ENCODE measurements around the gene TARS1.

Gene TARS1
- 82.2 reads per million, percentile 79 among the genes with 10 or more reads in this experiment for total RNA-seq

DNA sequence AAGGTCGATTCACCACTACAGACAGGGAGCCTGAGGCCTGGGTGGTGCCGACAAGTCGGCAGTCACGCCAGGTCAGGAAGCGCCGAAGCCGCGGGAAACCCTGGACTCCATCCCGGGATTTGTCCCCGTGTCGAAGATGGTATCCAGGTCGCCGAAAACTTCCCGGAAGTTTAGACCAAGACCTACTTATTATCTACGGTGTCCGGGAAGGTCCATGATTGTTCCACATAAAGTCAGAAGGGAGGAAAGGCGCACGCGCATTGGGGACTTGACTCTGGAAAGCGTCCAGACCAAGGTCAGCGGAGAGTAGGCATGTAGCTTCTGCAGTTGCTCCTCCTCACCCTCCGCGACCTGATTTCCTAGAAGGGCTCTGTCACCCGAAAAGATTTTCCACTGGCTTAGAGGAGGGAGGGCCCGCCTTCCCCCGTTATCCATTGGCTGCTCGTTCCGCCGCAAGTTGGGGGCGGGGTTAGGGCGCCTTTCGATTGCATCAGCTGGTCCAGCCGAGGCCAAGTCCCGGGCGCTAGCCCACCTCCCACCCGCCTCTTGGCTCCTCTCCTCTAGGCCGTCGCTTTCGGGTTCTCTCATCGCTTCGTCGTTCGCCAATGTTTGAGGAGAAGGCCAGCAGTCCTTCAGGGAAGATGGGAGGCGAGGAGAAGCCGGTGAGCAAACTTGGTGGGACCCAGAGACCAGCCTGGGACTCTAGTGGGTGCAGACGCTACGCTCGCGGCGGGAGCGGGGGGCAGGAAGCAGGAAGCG, at the start of gene TARS1:
TARS1 (plus strand) TSS at position 484 of the 759 bp plus-strand sequence; CDS start at position 606, 122 bp downstream.
- peak; percentile 89 for DNase-seq

DNA sequence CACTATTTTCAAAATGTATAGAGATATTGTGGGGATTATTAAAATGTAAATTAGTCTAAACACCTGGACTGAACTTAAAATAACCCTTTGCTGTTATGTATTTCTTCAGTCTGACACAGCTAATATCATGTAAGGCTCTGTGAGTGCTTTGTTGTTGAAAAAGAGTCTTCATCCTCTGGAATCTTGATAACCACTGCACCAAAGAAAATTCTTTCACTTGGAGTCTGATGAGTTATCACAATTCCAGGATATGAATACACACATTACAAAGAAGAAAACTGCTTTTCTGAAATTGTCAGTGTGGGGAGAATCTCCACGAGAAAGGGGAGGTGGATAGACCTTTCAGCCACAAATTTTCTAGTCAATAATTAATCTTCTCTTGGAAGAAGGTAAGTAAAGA, 42.3 kb upstream of the TARS1 start:
- DNase-seq = no peak

DNA sequence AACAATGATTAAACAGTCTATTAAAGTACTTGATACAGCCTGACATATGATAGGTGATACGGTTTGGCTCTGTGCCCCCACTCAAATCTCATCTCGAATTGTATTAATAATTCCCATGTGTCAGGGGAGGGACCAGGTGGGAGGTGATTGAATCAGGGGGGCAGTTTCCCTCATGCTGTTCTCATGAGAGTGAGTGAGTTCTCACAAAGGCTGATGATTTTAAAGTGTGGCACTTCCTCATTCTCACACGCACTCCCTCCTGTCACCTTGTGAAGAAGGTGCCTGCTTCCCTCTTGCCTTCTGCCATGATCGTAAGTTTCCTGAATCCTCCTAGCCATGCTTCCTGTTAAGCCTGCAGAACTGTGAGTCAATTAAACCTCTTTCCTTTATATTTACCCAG, 40.1 kb upstream of the TARS1 start:
- DNase-seq = no peak

DNA sequence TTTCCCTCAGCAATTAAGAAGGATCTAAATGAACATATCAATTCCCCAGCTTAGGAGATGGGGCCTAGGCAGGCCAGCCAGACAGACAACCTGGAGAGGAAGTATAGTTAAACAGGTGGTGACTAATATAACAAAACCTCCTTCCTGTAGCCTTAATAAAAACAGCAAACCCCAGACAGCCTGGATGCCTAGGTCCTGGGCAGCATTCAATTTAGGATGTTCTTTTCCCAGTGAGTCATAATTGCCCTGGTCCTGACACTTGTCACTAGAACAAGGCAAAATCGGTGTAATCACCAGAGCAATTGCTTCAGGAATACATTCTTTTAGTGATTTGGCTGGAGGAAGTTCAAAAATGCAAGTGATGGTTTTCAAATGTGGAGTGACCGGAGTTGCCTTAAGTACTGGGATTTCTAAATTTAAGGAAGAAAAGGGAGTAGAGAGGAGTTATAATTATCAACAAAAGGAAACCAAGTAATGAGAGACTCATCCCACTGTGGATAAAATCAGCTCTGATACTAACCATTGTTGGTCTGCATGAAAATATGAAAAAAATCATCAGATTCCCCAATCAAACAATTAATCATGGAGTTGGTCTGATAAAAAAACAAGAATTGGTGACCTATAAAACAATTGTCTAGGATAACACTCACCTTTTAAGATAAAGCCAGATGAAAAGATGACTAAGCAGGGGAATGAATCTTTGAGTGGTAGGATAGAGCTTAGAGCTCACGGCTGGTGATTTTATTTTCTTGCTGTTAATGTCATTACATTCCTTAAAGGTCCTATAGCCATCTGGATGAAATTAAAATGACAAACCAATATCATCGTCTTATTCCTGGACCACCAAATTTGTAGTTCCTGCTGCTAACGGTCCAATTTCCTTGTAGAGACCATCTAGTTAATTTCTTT, 39.0 kb upstream of the TARS1 start:
- DNase-seq = no peak

DNA sequence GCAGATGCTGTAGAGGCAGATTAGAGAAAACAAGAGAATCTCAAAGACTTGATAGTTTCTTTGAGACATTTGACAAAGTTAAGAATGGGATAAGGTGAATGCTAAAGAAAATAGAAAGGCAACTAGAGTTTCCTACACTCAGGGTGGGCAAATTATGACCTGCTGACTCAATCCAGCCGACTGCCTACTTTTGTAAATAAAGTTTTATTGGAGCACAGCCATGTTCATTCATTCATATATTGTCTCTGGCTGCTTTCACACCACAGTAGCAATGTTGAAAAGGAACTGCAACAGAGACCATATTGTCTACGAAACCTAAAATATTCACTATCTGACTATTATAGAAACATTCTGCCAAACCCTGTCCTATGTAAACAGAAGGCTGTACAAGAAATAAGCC, 37.6 kb upstream of the TARS1 start:
- DNase-seq = no peak

DNA sequence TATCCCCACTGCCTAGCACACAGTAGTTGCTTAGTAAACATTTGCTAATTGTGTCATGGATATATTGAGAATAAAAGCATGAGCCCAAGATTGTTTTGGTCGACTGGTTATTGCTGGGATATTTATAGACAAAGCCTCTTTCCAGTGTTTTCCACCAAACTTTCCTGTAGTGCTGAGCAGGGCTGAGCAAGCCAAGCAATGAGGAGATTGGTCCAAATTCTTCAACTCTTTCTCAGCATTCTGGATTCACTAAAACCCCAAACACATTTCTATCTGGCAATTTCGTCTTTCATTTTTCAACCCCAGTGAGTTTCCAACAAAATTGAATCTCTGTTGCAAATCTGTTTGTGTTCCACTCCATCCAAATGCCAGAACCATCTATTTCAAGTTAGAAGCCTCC, 31.9 kb upstream of the TARS1 start:
- DNase-seq = no peak

DNA sequence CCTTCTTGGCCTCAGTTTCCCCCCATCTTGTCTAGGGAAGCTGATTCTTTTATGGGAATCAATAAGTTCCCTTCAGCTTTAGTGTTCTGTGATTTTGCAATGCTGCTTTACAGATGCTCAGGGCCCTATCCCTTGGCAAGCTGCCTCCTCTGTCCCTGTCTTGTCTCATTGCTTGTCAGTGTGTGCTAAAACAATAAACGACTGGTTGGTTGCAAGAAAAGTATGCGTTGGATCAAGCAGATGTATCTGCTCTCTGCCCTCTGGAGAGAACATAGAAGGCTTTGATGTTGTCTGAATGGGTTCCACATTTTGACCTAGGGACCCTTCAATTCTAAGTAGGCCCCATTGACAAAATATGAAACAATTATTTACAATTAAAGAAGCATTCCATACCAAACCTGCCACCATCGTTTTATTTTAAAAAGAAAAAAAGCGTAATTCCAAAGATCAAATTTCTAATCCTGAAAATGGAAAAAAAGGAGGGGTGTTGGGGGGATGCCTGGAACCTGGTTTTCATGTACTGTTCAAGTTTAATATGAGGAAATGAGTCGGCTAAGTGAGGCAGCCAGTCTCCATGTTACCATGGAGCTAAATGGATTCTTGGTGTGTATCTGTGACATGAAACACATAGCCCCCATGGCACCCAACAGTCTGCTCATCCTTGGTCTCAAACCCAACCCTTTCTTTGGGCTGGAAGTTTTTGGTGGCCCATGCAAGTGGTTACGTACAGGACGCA, 31.2 kb upstream of the TARS1 start:
- no peak for DNase-seq

DNA sequence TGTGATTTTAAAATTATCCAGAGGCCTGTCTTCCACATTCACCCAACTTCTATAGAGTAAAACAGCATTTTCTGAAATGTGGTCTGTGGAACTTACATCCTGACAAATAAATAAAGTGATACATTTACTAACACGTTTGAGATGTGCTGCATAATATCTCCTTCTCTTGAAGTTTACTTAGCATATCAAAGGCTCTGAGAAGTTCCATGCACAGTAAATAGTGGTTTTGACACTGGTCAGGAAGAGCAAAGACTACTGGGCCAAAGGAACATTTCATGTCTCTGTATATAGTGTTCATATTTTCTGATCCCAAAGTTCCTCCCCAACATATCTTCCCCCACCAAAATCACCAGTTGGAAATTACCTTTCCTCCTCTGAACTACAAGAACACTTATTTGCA, 30.5 kb upstream of the TARS1 start:
- DNase-seq = no peak

DNA sequence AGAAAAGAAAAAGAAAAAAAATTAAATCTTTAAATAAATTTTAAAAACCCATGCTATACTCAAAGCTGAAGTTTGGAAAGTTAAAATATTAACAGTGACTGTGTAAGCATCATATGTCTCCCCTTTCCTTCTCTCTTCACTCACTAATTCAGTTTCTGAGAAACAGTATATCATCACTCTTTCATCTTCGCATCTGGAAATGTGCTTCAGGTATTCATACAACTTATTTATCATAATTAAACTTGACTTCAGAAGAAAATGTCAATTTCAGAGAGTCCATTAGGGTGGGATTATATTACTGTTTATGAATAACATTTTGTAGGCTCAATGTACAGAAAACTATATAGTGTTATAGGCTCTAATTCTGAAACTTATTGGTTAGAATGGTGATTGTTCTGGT, 29.3 kb upstream of the TARS1 start:
- DNase-seq = no peak

DNA sequence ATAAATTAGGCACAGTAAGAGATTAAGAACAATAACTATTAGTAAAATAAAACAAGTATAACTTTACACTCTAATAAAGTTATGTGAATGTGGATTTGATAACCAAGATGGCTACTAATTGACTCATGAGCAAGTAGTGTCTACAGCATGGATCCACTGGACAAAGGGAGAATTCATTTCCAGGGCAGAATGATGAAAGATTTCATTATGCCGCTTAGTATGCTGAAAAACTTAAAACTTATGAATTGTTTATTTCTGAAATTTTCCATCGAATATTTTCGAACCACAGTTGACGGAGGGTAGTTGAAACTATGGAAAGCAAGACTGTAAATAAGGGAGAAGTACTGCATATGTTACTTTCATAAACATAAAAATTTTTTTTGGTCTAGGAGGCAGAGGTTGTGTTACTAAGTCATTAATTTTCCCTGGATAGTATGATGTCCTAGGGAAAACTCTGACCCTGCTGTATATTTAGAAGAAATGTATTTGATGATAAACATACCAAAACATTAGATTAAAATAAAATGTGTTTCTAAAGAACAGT, 24.9 kb upstream of the TARS1 start:
- DNase-seq = no peak

DNA sequence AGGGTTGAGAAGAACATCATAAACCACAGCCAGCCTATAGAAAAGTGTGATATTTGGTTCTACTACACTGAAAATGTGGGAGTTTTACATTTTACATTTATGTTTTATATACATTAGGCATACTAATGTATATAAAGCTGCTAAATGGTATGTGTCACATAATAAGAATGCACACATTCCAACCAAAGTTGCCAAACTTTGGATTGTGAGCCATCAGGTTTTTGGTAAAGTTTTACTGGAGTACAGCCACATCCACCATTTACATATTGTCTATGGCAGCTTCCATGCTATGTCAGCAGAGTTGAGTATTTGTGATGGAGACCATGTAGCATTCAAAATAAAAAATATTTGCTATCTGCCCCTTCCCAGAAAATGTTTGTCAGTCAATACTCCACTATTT, 23.1 kb upstream of the TARS1 start:
- DNase-seq = no peak

DNA sequence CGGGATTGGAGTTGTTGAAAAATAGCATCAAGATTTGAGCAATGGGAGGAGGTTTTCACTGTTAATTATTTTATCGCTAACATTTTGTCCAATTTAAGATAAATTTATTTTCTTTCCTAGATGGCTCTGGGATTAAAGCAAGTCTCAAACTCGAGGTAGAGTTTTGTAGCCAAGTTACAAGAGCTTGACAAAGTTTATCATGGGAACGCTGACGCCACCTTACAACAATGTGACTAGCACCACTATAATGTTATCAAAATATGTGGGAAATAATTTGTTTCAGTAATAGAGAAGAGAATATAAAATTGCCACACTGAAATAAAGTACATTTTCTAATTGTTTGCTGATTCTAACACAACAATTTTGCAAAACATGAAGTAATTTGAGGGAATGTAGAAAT, 19.8 kb upstream of the TARS1 start:
- DNase-seq = no peak

DNA sequence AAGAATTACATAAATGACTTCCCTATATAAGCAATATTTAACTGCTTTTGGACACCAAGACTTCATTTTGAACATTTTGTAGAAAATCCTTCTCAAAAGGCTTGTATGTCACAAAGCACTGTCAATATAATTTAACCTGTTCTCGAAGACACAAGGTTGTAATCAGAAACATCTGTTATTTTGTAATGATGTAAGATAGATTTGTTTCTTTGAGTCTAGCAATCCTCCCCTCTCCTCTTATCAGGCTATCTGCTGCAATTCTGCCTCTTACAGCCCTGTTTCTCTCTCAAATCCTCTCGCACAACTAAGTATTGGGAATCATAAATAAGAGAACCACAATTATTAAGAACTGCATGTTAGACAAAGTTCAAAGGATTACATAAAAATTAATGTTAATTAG, 18.6 kb upstream of the TARS1 start:
- no peak for DNase-seq

DNA sequence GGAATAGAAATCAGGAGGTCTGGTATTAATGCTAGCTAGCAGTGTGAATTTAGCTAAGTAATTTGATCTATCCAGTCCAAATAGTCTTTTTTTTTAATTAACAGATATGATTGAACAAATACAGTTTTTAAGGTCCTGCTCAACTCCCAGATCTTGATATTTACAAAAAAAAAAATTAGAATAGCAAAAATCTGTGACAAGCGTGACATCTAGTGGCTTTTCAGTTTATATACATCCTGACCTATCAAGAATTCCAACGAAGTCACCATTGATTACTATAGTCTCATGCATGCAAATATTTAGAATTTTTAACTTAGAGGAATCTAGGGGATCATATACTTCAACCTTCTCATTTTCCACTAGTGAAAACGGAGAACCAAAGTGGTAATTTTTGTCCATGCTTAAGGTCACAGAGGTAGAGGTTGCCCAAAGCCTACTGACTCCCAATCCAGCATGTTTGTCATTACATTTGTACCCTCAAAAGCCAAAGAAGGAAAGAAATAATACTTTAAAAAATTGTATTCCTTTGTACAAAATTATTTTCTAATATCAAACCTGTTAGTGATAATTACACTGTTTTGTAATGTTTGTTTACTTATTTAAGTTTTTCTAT, 17.6 kb upstream of the TARS1 start:
- DNase-seq = no peak

DNA sequence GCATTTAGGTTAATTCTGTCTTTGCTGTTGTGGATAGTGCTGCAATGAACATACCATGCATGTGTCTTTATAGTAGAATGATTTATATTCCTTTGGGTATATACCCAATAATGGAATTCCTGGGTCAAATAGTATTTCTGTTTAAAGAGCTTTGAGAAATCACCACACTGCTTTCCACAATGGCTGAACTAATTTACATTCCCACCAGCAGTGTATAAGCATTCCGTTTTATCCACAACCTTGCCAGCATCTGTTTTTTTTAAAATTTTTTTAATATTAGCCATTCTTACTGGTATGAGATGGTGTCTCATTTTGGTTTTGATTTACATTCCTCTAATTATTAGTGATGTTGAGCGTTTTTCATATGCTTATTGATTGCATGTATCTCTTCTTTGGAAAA, 15.5 kb upstream of the TARS1 start:
- no peak for DNase-seq

DNA sequence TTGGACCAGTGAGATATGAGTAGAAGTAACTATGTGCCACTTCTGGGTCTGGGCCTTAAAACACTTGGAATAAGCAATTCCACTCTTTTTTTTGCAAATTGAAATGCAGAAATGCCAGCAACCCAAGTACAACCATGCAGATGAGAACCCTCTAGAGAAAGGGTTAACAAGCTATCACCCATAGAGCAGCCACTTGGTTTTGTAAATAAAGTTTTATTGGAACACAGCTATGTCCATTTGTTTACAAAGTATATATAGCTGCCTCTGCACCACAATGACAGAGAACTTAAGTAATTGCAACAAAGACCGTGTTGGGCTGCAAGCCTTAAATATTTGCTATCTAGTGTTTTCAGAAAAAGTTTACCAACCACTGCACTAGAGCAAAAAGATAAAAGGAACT, 9.8 kb upstream of the TARS1 start:
- no peak for DNase-seq

DNA sequence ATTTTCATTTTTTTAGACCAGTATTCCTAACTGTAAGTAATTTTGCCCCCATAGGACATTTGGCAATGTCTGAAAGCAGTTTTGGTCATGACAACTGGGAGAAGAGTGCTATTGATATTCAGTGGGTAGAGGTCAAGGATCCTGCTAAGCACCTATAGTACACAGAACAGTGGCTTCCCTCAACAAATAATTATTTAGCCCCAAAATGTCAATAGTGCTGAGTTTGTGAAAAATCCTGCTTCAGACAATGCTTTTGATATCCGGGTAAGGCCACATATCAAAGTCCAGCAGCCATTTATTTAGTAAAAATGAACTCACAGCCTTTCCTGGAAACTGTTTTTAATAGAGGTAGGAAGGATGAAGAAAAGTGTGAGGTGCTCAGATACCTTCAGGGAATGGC, 8.1 kb upstream of the TARS1 start:
- DNase-seq = no peak

DNA sequence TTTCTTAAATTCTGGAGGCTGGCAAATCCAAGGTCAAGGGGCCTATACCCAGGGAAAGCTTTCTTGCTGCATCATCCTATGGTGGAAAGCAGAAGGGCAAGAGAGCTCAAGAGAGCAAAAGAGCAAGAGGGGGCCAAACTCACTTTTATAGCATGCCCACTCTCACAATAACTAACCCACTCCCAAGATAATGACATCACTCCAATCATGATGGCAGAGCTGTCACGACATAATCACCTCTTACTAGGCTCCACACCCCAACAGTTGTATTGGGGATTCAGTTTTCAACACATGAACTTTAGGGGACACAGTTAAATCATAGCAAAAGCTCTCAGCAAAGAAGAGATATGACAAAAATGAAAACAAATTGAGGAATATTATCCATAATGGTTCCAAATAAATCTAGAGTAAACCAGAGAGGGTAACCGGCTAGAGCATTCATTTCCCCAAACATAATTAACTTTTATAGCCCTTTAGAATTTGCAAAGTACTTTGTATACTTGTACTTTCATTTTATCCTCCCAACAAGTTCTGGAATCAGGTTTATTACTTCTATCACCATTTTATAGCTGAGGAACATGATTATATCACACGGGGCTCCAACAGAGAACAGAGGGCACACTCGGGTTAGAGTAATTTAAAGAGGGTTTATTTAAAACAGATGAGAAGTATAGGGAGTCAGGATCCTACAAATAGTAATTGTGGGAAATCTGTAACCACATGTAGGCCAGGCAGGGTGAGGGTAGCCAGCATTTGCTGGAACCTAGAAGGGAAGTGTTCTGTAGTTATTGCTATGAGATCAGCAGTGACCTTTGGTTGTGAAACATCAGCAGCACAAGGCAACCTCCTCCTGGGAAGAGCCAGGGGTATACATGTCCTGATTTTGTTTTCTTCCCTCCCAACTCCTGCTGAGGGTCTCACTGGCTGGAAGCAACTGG, 7.2 kb upstream of the TARS1 start:
- DNase-seq = no peak

DNA sequence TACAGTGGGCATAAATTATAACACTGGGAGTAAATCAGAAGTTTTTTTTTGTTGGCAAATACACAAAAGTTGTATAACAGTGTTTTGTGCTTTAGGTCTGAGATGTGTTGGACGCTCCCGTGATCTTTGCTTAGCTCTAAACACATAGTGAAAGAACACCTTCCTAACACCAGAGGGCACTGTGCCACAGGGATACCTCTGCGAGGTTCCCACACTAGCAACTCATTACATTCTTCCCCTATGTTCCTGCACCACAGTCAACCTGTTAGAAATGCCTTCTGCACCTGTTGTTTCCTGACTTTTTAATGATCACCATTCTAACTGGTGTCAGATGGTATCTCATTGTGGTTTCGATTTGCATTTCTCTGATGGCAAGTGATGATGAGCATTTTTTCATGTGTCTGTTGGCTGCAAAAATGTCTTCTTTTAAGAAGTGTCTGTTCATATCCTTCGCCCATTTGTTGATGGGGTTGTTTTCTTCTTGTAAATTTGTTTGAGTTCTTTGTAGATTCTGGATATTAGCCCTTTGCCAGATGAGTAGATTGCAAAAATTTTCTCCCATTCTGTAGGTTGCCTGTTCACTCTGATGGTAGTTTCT, 4.8 kb upstream of the TARS1 start:
- DNase-seq = peak; percentile 58

DNA sequence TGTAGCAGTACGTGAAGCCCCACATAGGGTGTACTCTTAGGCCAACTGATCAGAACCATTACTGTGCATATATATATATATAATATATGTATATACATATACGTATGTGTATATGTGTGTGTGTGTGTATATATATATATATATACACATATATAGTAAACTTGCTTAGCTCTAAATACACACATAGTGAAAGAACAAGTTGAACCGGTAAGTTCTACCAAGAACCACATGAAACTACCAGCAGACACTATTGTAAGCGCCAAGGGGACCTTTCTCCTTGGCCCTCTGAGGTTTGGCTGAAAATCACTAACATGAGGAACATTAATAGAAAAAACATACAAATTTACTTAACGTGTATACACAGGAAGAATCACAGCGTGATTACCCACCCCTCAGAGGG, 1.8 kb upstream of the TARS1 start:
- DNase-seq = no peak

DNA sequence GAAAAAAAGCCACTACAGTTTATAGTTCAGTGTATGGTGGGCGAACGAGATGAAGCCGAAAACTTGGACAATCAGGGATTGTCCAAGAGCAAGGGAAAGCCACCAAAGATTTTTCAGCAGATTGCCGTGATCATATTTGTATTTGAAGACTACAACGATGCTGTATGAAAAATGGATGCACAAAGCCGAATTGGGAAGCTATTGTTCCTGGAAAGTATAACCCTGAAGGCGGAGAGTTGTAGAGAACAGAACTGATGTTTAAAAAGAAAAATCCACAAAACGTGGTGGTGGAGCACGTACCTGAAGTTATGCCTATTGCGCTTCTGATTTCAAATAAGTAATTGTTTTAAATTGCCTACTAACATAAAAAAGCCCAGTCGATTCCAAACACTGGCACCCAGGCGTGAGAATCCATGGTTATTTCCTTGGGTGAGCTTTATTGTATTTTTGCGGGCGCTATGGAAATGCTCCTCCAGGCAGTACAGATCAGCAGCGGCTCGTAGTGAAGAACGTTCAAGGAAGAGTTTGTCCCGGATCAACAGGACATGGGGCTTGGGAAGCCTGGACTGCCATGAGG, 772 bp upstream of the TARS1 start:
- DNase-seq = no peak

All from effector CD4-positive, alpha-beta T cell (primary cell).